HG03342 (cell line): ENCODE results near the gene ZNF592.

Experiments
- ATAC-seq: cut with Tn5 transposase; IDR thresholded peaks from one replicate; pipeline ENCODE4 v1.9.1; 2021; ENCODE audit warnings: mild to moderate bottlenecking, moderate library complexity; ENCODE audit not compliant: unreplicated experiment

Gene ZNF592

GRCh38 chr15:84772467-84772866 is 24.1 kb downstream of the ZNF592 start:
- ATAC-seq = no peak

- ATAC-seq = no peak
Observed at GRCh38 chr15:84773716-84774115, 25.3 kb downstream of the ZNF592 start.

GRCh38 chr15:84775867-84776449 is 27.6 kb downstream of the ZNF592 start:
- ATAC-seq = no peak

GRCh38 chr15:84778194-84778593 is 29.8 kb downstream of the ZNF592 start:
- no peak for ATAC-seq

DNA sequence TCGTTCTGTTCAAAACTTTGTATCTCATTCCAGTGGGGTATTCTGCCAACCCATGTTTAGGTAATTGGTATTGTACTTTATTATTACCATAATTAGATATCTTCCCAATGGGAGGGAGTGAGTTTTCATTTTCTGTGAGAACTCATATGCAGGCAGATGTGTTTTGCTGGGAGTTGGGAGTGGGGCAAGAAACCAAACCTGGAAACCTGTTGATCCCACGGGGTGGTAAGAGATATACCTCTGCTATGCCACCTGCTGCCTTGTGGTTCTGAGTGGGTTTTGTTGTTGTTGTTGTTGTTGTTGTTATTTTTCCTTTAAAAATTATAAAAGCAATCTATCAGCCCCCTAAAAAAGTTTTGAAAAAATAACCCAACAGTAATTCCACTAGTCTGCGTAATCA is 32.1 kb downstream of the ZNF592 start:
- no peak for ATAC-seq

- no peak for ATAC-seq
Observed at GRCh38 chr15:84781495-84781894, 33.1 kb downstream of the ZNF592 start.

- no peak for ATAC-seq
Observed at GRCh38 chr15:84782346-84782745, 34.0 kb downstream of the ZNF592 start.

GRCh38 chr15:84783493-84784251 is 35.3 kb downstream of the ZNF592 start:
- ATAC-seq = no peak

DNA sequence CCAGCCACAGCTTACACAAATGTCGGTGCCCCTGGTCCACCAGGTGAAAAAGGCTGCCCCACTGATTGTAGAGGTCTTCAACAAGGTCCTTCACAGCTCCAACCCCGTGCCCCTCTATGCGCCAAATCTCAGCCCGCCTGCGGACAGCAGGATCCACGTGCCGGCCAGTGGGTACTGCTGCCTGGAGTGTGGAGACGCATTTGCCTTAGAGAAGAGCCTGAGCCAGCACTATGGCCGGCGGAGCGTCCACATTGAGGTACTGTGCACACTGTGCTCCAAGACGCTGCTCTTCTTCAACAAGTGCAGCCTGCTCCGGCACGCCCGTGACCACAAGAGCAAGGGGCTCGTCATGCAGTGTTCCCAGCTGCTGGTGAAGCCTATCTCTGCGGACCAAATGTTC is 35.9 kb downstream of the ZNF592 start:
- no peak for ATAC-seq

DNA sequence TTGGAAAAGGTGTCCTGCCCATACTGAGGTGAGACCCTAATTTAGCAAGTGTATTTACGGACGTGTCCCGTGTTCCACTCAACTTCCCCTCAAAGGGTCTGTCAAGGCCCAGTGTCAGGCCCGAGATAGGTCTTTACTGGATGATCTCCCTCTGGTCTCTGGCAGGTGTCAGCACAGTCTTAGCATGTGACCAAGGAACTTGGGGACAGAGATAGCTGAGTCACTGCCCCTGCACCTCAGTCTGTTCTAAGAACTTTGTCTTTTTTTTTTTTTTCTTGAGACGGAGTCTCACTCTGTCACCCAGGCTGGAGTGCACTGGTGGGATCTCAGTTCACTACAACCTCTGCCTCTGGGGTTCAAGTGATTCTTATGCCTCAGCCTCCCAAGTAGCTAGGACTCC is 36.7 kb downstream of the ZNF592 start:
- no peak for ATAC-seq

DNA sequence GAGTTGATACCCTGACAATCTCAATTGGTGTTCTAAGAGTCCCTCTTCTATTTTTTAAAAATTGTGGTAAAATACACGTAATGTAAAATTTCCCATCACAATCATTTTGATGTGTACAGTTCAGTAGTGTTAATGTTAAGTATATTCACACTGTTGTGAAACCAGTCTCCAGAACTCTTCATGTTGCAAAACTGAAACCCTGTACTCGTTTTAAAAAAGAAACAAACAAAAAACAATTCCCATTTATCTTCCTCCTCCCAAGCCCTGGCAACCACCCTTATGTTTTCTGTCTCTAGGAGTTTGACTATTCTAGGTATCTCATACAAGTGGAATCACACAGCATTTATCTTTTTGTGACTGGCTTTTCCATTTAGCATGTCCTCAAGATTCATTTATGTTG is 40.1 kb downstream of the ZNF592 start:
- ATAC-seq = no peak

DNA sequence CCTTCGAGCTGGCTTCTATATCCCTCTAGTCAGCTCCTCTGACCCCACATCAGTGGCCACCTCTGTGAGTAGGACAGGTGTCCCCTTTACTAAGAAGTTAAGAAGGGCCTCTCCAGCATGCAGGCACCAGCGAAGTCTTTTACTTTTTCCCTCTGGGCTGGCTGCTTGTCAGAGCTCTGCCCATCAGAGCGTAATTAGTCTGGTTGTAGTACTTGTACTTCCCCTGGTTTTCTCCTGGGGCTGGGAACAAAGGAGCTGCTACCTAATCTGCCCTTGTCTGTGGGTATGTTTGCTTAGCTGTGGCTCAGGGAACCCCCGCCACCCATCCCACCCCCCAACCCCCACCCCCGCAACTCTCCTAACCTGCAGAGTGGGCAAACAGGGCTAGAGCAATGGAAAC is 41.4 kb downstream of the ZNF592 start:
- ATAC-seq = no peak

GRCh38 chr15:84790676-84791075 is 42.3 kb downstream of the ZNF592 start:
- no peak for ATAC-seq

DNA sequence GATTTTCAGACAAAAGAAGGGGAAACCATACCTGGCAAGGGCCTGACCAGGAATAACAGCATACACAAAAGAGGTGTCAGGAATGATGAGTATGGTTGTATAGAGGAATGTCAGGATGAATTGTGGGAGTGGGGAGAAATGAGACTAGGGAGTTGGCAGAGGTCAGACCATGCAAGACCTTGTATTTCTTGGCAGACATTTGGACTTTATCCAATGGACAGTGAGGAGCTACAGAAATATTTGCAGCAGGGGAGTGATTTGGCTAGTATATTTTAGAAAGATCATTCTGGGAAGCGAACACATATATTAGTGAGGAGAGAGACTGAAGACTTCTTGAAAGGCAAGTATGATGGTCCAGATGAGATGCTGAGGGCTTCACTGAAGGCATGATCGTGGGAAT is 43.4 kb downstream of the ZNF592 start:
- ATAC-seq = no peak

DNA sequence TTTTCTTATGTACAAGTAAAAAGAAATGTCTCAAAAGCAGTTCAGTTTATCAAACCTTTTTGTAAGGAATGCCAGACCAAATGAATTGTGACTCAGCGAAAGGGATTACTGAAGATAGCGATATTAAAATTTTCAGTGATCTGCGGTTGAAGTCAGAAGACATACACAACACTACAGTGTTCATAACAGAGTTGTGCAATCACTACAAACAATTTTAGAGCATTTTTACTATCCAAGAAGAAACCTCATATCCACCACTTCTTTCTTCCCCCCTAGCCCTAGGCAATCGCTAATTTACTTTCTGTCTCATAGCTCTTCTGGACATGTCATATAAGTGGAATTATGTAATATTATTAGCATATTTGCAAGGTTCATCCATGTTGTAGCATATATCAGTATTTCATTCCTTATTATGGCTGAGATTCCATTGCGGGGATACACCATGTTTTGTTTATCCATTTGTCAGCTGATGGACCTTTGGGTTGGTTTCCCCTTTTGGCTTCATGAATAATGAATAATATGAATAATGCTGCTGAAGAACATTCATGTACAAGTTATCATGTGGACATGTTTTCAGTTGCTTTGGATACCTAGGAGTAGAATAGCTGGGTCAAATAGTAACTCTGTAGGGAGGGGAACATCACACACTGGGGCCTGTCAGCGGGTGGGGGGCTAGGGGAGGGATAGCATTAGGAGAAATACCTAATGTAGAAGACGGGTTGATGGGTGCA is 45.2 kb downstream of the ZNF592 start:
- no peak for ATAC-seq

DNA sequence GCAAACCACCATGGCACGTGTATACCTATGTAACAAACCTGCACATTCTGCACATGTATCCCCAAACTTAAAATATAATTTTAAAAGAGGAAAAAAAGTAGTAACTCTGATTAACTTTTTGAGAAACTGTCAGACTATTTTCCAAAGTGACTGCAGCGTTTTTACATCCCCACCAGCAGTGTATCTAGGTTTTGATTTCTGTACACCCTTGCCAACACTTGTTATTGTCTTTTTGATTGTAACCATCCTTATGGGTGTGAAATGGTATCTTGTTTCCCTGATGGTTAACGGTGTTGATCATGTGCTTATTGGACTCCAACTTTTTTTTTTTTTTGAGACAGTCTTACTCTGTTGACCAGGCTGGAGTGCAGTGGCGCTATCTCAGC is 45.8 kb downstream of the ZNF592 start:
- no peak for ATAC-seq

- no peak for ATAC-seq
Observed at GRCh38 chr15:84795186-84795585, 46.8 kb downstream of the ZNF592 start.

DNA sequence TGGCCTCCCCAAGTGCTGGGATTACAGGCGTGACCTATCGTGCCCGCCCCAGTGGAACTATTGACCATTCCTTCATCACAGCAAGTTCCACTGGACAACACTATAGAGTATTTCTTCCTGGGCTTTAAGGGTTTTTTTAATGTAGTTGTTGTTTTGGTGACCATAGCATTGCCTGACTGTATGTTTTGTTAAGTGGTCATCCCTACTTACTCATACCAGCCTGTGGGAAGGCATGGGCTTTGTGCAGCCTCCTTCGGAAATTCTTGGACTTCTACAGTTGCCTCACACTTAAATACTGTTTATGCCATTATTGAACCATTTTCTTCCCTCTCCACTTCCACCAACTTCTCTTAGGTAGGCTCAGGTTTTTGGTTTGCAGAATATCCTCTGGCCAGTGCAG is 48.8 kb downstream of the ZNF592 start:
- no peak for ATAC-seq

GRCh38 chr15:84797801-84798200 is 49.4 kb downstream of the ZNF592 start:
- no peak for ATAC-seq

DNA sequence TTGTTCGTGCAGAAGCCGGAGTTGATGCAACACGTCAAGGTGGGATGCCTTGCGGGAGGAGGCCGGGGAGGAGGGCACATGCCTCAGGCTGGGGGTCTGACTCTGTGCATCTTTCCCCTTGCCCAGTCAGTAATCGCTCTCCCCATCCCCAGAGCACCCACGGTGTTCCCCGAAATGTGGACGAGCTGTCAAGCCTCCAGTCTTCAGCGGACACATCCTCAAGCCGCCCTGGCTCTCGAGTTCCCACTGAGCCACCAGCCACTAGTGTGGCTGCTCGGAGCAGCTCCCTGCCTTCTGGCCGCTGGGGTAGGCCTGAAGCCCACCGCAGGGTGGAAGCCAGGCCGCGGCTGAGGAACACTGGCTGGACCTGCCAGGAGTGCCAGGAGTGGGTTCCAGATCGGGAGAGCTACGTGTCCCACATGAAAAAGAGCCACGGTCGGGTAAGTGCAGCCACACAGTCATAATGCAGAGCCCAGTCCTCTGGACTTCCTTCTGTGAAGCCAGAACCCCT is 50.1 kb downstream of the ZNF592 start:
- no peak for ATAC-seq

- ATAC-seq = no peak
Observed at GRCh38 chr15:84799511-84800187, 51.3 kb downstream of the ZNF592 start.
